NCI-H2196 treated with DMSO at 0.1 percent for 48 hours (cell line): ENCODE results near the gene BSG.
"Not testable (repeated sequence)": the region's sequence is repeated elsewhere in the genome, so short reads cannot be mapped to it uniquely, and the experiment has no call there.

Source experiments
- DNase-seq: peaks from one replicate; lab custom pipeline; 2025; ENCODE audit not compliant: unreplicated experiment; lab: John Stamatoyannopoulos, UW

Gene BSG

GRCh38 chr19:603779-604178 is 31.4 kb downstream of the BSG start:
- not testable (repeated sequence) for DNase-seq

- no peak for DNase-seq
These were observed 32.0 kb downstream of the BSG start for GRCh38 chr19:604355-604754.

GRCh38 chr19:605061-605971 is 32.9 kb downstream of the BSG start:
- not testable (repeated sequence) for DNase-seq

- no peak for DNase-seq
These were observed 35.1 kb downstream of the BSG start for GRCh38 chr19:607301-608154.

- DNase-seq: no peak
These were observed 36.0 kb downstream of the BSG start for GRCh38 chr19:608155-609003.

GRCh38 chr19:609004-609346 is 36.6 kb downstream of the BSG start:
- no peak for DNase-seq

GRCh38 chr19:610071-610800 is 37.8 kb downstream of the BSG start:
- DNase-seq: no peak

- DNase-seq: no peak
These were observed 38.5 kb downstream of the BSG start for GRCh38 chr19:610801-611480.

GRCh38 chr19:611481-611868 is 39.1 kb downstream of the BSG start:
- DNase-seq: no peak

GRCh38 chr19:612941-613340 is 40.5 kb downstream of the BSG start:
- DNase-seq: no peak

GRCh38 chr19:613732-614567 is 41.6 kb downstream of the BSG start:
- DNase-seq: no peak

GRCh38 chr19:615619-616018 is 43.2 kb downstream of the BSG start:
- DNase-seq: no peak

- DNase-seq: no peak
These were observed 43.8 kb downstream of the BSG start for GRCh38 chr19:616062-616700.

GRCh38 chr19:616747-617526 is 44.5 kb downstream of the BSG start:
- no peak for DNase-seq

- DNase-seq: no peak
These were observed 45.3 kb downstream of the BSG start for GRCh38 chr19:617551-618246.

- DNase-seq: no peak
These were observed 45.8 kb downstream of the BSG start for GRCh38 chr19:618247-618619.

- no peak for DNase-seq
These were observed 46.4 kb downstream of the BSG start for GRCh38 chr19:618674-619285.
